ENCODE results near the gene OLFM1. TPM values are rescaled to one million over a fixed set of nuclear protein-coding genes. Genes with fewer than 3 reads are reported as not detected.
"Not testable (repeated sequence)": the region's sequence is repeated elsewhere in the genome, so short reads cannot be mapped to it uniquely, and the experiment has no call there.

OLFM1 gene
- total and polyA plus RNA-seq, 5 experiments from 2014 or later: not detected

- POLR2A ChIA-PET: no interaction called here
- Mint-ChIP-seq H3K4me3 (no peak overlapping the region), H3K27me3 (peaks cover 5 to 32% (median 23%) of the 10 kb centered on the region in 5 donors), H3K36me3 (no peaks in the 10 kb centered on the region), H3K9me3 (peaks cover 0 to 15% (median 4%) of the 10 kb centered on the region in 9 donors), H3K27ac (no peak overlapping the region), H3K4me1 (peaks cover 0 to 2% (median 0%) of the 10 kb centered on the region in 4 donors)
- ATAC-seq (no peak), DNase-seq (no peak)
These were observed 57.2 kb downstream of the OLFM1 start for GRCh38 chr9:135144581-135145170.

- H3K9me3 Mint-ChIP-seq: peaks cover 0 to 18% (median 7%) of the 10 kb centered on the region in 9 donors
- no peak overlapping the region for H3K4me3 Mint-ChIP-seq
- H3K4me1 Mint-ChIP-seq: peaks cover 0 to 2% (median 0%) of the 10 kb centered on the region in 4 donors
- POLR2A ChIA-PET: no interaction called here
- no peaks in the 10 kb centered on the region for H3K36me3 Mint-ChIP-seq
- H3K27me3 Mint-ChIP-seq: peaks cover 5 to 32% (median 23%) of the 10 kb centered on the region in 5 donors
- ATAC-seq (no peak), DNase-seq (no peak)
- H3K27ac Mint-ChIP-seq: peak overlapping the region in 1 of 10 donors; percentile 50
These were observed 57.8 kb downstream of the OLFM1 start for GRCh38 chr9:135145312-135145711.

- no peak overlapping the region for H3K27ac Mint-ChIP-seq
- POLR2A ChIA-PET: no interaction called here
- H3K9me3 Mint-ChIP-seq: peaks cover 0 to 18% (median 9%) of the 10 kb centered on the region in 9 donors
These were observed 58.8 kb downstream of the OLFM1 start for GRCh38 chr9:135146241-135146640.

GRCh38 chr9:135146766-135147473 is 59.5 kb downstream of the OLFM1 start:
- DNase-seq (no peak), ATAC-seq (no peak)
- Mint-ChIP-seq H3K4me1 (peaks cover 0 to 2% (median 0%) of the 10 kb centered on the region in 4 donors), H3K9me3 (peaks cover 0 to 23% (median 11%) of the 10 kb centered on the region in 9 donors), H3K4me3 (no peak overlapping the region), H3K27me3 (peaks cover 5 to 32% (median 23%) of the 10 kb centered on the region in 5 donors), H3K36me3 (no peaks in the 10 kb centered on the region), H3K27ac (no peak overlapping the region)
- POLR2A ChIA-PET: no interaction called here

More at GRCh38 chr9:135146241-135146640, 58.8 kb downstream of the OLFM1 start:
- Mint-ChIP-seq H3K27me3 (peaks cover 5 to 32% (median 23%) of the 10 kb centered on the region in 5 donors), H3K36me3 (no peaks in the 10 kb centered on the region), H3K4me3 (no peak overlapping the region), H3K4me1 (peaks cover 0 to 2% (median 0%) of the 10 kb centered on the region in 4 donors)
- ATAC-seq: no peak
- no peak for DNase-seq

- Mint-ChIP-seq H3K27me3 (peaks cover 5 to 32% (median 23%) of the 10 kb centered on the region in 5 donors), H3K4me3 (no peak overlapping the region), H3K36me3 (no peaks in the 10 kb centered on the region), H3K9me3 (peaks cover 0 to 23% (median 11%) of the 10 kb centered on the region in 9 donors), H3K27ac (no peak overlapping the region), H3K4me1 (peaks cover 0 to 2% (median 0%) of the 10 kb centered on the region in 4 donors)
- POLR2A ChIA-PET: no interaction called here
- ATAC-seq (no peak), DNase-seq (no peak)
These were observed 60.0 kb downstream of the OLFM1 start for GRCh38 chr9:135147474-135147805.

- no peak overlapping the region for H3K27ac Mint-ChIP-seq
- H3K27me3 Mint-ChIP-seq: peaks cover 5 to 32% (median 23%) of the 10 kb centered on the region in 5 donors
- H3K4me1 Mint-ChIP-seq: peaks cover 0 to 2% (median 0%) of the 10 kb centered on the region in 4 donors
- H3K4me3 Mint-ChIP-seq: no peak overlapping the region
- DNase-seq (no peak), ATAC-seq (no peak)
- H3K36me3 Mint-ChIP-seq: no peaks in the 10 kb centered on the region
- POLR2A ChIA-PET: no interaction called here
- H3K9me3 Mint-ChIP-seq: peaks cover 0 to 23% (median 11%) of the 10 kb centered on the region in 9 donors
These were observed 60.5 kb downstream of the OLFM1 start for GRCh38 chr9:135147938-135148337.

GRCh38 chr9:135148386-135148785 is 60.9 kb downstream of the OLFM1 start:
- ATAC-seq: no peak
- DNase-seq: no peak
- no peak overlapping the region for H3K4me3 Mint-ChIP-seq
- H3K27ac Mint-ChIP-seq: no peak overlapping the region
- peaks cover 5 to 32% (median 23%) of the 10 kb centered on the region in 5 donors for H3K27me3 Mint-ChIP-seq
- H3K9me3 Mint-ChIP-seq: peaks cover 0 to 23% (median 11%) of the 10 kb centered on the region in 9 donors
- peaks cover 0 to 2% (median 0%) of the 10 kb centered on the region in 4 donors for H3K4me1 Mint-ChIP-seq
- H3K36me3 Mint-ChIP-seq: no peaks in the 10 kb centered on the region
- POLR2A ChIA-PET: no interaction called here

- DNase-seq, ATAC-seq, POLR2A ChIA-PET, H3K27ac Mint-ChIP-seq, H3K36me3 Mint-ChIP-seq, H3K4me1 Mint-ChIP-seq, H3K4me3 Mint-ChIP-seq: not testable (repeated sequence)
- Mint-ChIP-seq H3K9me3 (peaks cover 0 to 23% (median 11%) of the 10 kb centered on the region in 9 donors), H3K27me3 (peaks cover 5 to 32% (median 28%) of the 10 kb centered on the region in 5 donors)
These were observed 62.4 kb downstream of the OLFM1 start for GRCh38 chr9:135149901-135150300.

GRCh38 chr9:135150981-135151380 is 63.5 kb downstream of the OLFM1 start:
- H3K27ac Mint-ChIP-seq: no peak overlapping the region
- peaks cover 0 to 23% (median 11%) of the 10 kb centered on the region in 9 donors for H3K9me3 Mint-ChIP-seq
- DNase-seq (no peak), ATAC-seq (no peak)
- no peak overlapping the region for H3K4me3 Mint-ChIP-seq
- peaks cover 4 to 22% (median 18%) of the 10 kb centered on the region in 5 donors for H3K27me3 Mint-ChIP-seq
- peaks cover 0 to 3% (median 0%) of the 10 kb centered on the region in 4 donors for H3K4me1 Mint-ChIP-seq
- H3K36me3 Mint-ChIP-seq: no peaks in the 10 kb centered on the region
- POLR2A ChIA-PET: no interaction called here

GRCh38 chr9:135151757-135152613 is 64.5 kb downstream of the OLFM1 start:
- Mint-ChIP-seq H3K27me3 (peaks cover under 1 to 18% (median 9%) of the 10 kb centered on the region in 5 donors), H3K36me3 (no peaks in the 10 kb centered on the region), H3K4me3 (peak overlapping the region in 1 of 10 donors; percentile 26), H3K9me3 (peaks cover 0 to 23% (median 11%) of the 10 kb centered on the region in 9 donors), H3K27ac (no peak overlapping the region), H3K4me1 (peaks cover 0 to 3% (median 0%) of the 10 kb centered on the region in 4 donors)
- POLR2A ChIA-PET: no interaction called here
- no peak for DNase-seq
- ATAC-seq: no peak

- peaks cover 0 to 29% (median 11%) of the 10 kb centered on the region in 9 donors for H3K9me3 Mint-ChIP-seq
- no peak overlapping the region for H3K27ac Mint-ChIP-seq
- ATAC-seq: no peak
- no peak for DNase-seq
- H3K4me3 Mint-ChIP-seq: no peak overlapping the region
- H3K36me3 Mint-ChIP-seq: no peaks in the 10 kb centered on the region
- peaks cover 3 to 25% (median 17%) of the 10 kb centered on the region in 5 donors for H3K27me3 Mint-ChIP-seq
- peaks cover 0 to 3% (median 0%) of the 10 kb centered on the region in 4 donors for H3K4me1 Mint-ChIP-seq
- POLR2A ChIA-PET: no interaction called here
These were observed 65.3 kb downstream of the OLFM1 start for GRCh38 chr9:135152614-135153334.

GRCh38 chr9:135154050-135154615 is 66.7 kb downstream of the OLFM1 start:
- POLR2A ChIA-PET: no interaction called here
- H3K36me3 Mint-ChIP-seq: no peaks in the 10 kb centered on the region
- peaks cover 3 to 28% (median 21%) of the 10 kb centered on the region in 5 donors for H3K27me3 Mint-ChIP-seq
- peaks cover 0 to 23% (median 9%) of the 10 kb centered on the region in 9 donors for H3K9me3 Mint-ChIP-seq
- peaks cover 0 to 3% (median 0%) of the 10 kb centered on the region in 4 donors for H3K4me1 Mint-ChIP-seq
- no peak for ATAC-seq
- H3K27ac Mint-ChIP-seq: peak overlapping the region in 1 of 10 donors; percentile 13
- H3K4me3 Mint-ChIP-seq: no peak overlapping the region
- DNase-seq: no peak

Data from naive thymus-derived CD8-positive, alpha-beta T cell (primary cell).